Endothelial cell (in vitro differentiated cells): ENCODE data around the gene ZNF384. TPM values are rescaled to one million over a fixed set of nuclear protein-coding genes. Genes with fewer than 3 reads are reported as not detected.
A peak's percentile ranks its signal among the peaks of the same experiment; 100 is the strongest.

Experiments used
- DNase-seq: peaks from one replicate; pipeline ENCODE4 v3.0.0; 2021; ENCODE audit warnings: low spot score
- H3K27ac Mint-ChIP-seq: one replicate; pipeline ENCODE4 v1.8.0; 2021; ENCODE audit warnings: mixed read lengths, inconsistent platforms; ENCODE audit not compliant: unreplicated experiment
- H3K27me3 Mint-ChIP-seq: one replicate; pipeline ENCODE4 v1.8.0; 2021; ENCODE audit warnings: mild to moderate bottlenecking, moderate library complexity, mixed read lengths, inconsistent platforms; ENCODE audit not compliant: unreplicated experiment
- H3K36me3 Mint-ChIP-seq: one replicate; pipeline ENCODE4 v1.8.0; 2021; ENCODE audit warnings: mild to moderate bottlenecking, low read depth, mixed read lengths, inconsistent platforms; ENCODE audit not compliant: unreplicated experiment
- H3K4me1 Mint-ChIP-seq: one replicate; pipeline ENCODE4 v1.8.0; 2021; ENCODE audit warnings: mild to moderate bottlenecking, mixed read lengths, inconsistent platforms; ENCODE audit not compliant: unreplicated experiment
- H3K4me3 Mint-ChIP-seq: one replicate; pipeline ENCODE4 v1.8.0; 2021; ENCODE audit warnings: mild to moderate bottlenecking, mixed read lengths, inconsistent platforms; ENCODE audit not compliant: unreplicated experiment
- H3K9me3 Mint-ChIP-seq: one replicate; pipeline ENCODE4 v1.8.0; 2021; ENCODE audit warnings: mixed read lengths, inconsistent platforms; ENCODE audit not compliant: unreplicated experiment
- total RNA-seq: library from RNA; stranded (reverse); fragmentation: NEBNext Ultra II Directional; extraction: Animal tissue kit (Norgen Biotek cat#: 25700); gene quantifications from one replicate; pipeline ENCODE4 v1.2.1, GENCODE V29; 2021; ENCODE audit not compliant: unreplicated experiment
- TF ChIP-seq, protein P1 (sequence below): fragments of 200-600 bp; sonication (generic); IDR thresholded peaks from one replicate; pipeline ENCODE4 v1.5.0; 2021; ENCODE audit warnings: antibody characterized with exemption; ENCODE audit not compliant: unreplicated experiment

ZNF384 gene
- total RNA-seq, 1 donor from 2014 or later: 85.2 TPM

DNA sequence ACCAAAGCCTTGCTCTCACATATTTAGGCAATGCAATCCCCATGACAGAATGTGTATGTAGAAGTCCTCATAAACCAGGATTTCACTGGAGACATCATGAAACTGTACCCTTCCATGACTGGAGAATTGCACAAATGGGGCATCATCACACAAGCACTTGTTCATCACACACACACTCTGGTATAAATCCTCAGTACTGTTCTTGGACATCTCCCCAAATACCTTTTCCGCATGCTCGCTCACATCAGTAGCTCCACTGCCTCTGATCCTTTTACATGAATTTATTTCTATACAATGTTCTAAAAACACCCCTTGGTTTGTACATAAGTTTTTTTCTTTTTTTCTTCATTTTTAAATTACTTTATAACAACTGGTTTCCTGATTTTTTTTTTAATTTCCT, 23.0 kb downstream of the ZNF384 start:
- TF ChIP-seq, protein P1, sequence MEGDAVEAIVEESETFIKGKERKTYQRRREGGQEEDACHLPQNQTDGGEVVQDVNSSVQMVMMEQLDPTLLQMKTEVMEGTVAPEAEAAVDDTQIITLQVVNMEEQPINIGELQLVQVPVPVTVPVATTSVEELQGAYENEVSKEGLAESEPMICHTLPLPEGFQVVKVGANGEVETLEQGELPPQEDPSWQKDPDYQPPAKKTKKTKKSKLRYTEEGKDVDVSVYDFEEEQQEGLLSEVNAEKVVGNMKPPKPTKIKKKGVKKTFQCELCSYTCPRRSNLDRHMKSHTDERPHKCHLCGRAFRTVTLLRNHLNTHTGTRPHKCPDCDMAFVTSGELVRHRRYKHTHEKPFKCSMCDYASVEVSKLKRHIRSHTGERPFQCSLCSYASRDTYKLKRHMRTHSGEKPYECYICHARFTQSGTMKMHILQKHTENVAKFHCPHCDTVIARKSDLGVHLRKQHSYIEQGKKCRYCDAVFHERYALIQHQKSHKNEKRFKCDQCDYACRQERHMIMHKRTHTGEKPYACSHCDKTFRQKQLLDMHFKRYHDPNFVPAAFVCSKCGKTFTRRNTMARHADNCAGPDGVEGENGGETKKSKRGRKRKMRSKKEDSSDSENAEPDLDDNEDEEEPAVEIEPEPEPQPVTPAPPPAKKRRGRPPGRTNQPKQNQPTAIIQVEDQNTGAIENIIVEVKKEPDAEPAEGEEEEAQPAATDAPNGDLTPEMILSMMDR: no peak
- Mint-ChIP-seq H3K4me1 (peaks cover 18% of the 10 kb centered on the region), H3K27me3 (peaks cover 12% of the 10 kb centered on the region), H3K4me3 (no peak overlapping the region), H3K27ac (no peak overlapping the region), H3K36me3 (peaks cover 38% of the 10 kb centered on the region), H3K9me3 (no peaks in the 10 kb centered on the region)
- DNase-seq: no peak

DNA sequence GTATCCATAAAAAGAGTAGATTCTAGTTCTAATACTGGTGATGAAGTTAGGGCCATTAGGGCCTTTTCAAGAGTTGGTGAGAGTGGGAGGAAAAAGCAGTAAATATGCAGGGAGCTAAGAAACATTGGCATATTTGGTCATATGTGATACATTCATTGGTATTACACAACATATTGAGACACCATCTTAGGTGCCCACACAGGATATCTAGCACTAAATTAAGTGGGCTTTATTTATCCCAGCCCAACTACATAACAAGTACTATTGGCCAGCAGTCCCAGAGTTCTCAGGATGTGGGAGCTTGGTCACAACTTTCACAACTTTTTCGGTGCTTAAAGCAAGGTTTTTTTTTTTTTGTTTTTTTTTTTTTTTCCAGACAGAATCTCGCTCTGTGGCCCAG, 24.3 kb downstream of the ZNF384 start:
- DNase-seq: no peak
- TF ChIP-seq, protein P1: no peak
- Mint-ChIP-seq H3K4me1 (peaks cover 18% of the 10 kb centered on the region), H3K4me3 (no peak overlapping the region), H3K27me3 (peaks cover 12% of the 10 kb centered on the region), H3K9me3 (no peaks in the 10 kb centered on the region), H3K36me3 (peaks cover 25% of the 10 kb centered on the region), H3K27ac (no peak overlapping the region)

DNA sequence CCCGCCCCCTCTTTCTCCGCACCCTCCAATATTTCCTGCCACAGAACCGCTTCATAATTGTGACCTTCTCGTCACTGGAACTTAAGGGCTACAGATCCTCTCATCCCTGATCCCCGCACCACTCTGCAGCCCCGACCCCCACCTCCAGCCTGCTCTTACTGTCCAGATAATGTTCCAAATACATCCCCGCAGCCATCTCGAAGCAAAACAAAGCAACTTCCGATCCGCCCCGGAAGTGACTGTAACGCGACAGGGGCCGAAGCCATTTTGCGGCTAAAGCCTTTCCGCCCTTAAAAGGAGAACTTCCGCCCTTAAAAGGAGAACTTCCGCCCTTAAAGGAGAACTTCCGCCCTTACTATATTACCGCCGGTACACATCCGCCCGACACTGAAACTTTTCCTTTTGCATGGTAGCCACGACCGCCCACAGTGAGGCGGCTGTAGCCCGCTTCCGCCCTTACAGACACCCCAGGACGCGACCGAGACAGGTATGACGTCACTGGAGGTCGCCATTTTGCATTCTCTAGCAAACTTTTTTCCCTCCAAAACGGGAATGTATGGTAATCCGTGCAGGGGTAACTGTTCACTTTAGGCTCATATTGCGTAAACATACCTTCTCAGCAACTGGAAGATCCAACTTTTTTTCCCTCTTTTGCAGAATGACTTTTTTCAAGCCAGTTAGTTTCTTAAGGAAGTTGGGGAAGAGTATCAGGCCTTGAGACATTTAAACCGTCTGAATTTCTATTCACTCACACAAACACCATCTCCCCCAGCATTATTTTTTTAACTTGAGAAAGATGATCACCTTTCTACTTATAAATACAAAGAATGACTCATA, 26.1 kb downstream of the ZNF384 start, which contains the start of gene ING4:
ING4 (minus strand) TSS at position 214 of the 837 bp plus-strand sequence; CDS start at position 196, 18 bp downstream.
- peak within 1 kb of the TSS; percentile 98 for H3K4me3 Mint-ChIP-seq
- peaks cover 14% of the 10 kb centered on the region for H3K27me3 Mint-ChIP-seq
- no peaks in the 10 kb centered on the region for H3K9me3 Mint-ChIP-seq
- H3K4me1 Mint-ChIP-seq: peaks cover 18% of the 10 kb centered on the region
- TF ChIP-seq, protein P1: no peak
- DNase-seq: peak; percentile 88
- H3K36me3 Mint-ChIP-seq: peaks cover 20% of the 10 kb centered on the region
- peak within 1 kb of the TSS; percentile 100 for H3K27ac Mint-ChIP-seq

DNA sequence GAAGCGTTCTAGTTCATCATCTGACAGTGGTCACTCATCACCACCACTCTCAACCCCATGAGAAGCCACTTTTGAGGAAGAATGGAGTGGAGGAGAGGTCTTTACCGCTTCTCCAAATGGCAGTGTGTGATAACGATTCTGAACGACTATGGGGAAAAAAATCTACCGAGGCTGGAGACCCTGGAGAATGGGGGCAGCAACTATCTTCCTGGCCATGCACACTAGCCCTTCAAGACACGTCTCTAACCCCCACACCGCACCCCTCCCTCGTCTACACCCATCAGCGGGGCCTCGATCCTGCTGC, 26.6 kb downstream of the ZNF384 start:
- DNase-seq: no peak
- Mint-ChIP-seq H3K4me1 (peaks cover 18% of the 10 kb centered on the region), H3K27me3 (peaks cover 14% of the 10 kb centered on the region), H3K36me3 (peaks cover 15% of the 10 kb centered on the region), H3K27ac (peak overlapping the region; percentile 100), H3K4me3 (peak overlapping the region; percentile 98), H3K9me3 (no peaks in the 10 kb centered on the region)
- TF ChIP-seq, protein P1: no peak

DNA sequence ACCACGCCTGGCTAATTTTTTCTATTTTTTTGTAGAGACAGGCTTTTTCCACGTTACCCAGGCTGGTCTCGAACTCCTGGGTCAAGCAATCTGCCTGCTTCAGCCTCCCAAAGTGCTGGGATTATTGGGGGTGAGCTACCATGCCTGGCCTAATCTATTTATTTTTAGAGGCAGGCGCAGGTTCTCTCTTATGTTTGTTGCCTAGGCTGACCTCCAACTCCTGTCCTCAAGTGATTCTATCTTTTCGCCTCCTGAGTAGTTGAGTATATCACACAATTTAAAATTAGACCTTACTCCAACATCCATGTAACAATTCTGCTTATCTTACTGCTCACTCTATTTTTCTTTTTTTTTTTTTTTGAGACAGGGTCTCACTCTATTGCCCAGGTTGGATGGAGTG, 35.2 kb downstream of the ZNF384 start:
- Mint-ChIP-seq H3K4me1 (peaks cover 25% of the 10 kb centered on the region), H3K36me3 (peaks cover 23% of the 10 kb centered on the region), H3K27ac (no peak overlapping the region), H3K4me3 (no peak overlapping the region), H3K27me3 (peaks cover 7% of the 10 kb centered on the region), H3K9me3 (no peaks in the 10 kb centered on the region)
- no peak for DNase-seq
- TF ChIP-seq, protein P1: no peak
